Measurements from ENCODE around the gene DNAJA1.

Gene DNAJA1

GRCh38 chr9:33051144-33051543, 26.1 kb downstream of the DNAJA1 start:
- H3F3A ChIP-seq (ENCODE audit: insufficient read depth) = peaks cover 6% of the 10 kb centered on the region; the same call in 1 of the 2 replicates
- H3K4me2 ChIP-seq (ENCODE audit: low read depth, low read length, poor library complexity, severe bottlenecking) = no peak overlapping the region
- peaks cover 22% of the 10 kb centered on the region for H3K36me3 ChIP-seq (ENCODE audit: low read length)
- H3K79me2 ChIP-seq (ENCODE audit: insufficient read depth, low read length) = no peaks in the 10 kb centered on the region
- TF ChIP-seq CTCF (IDR thresholded peaks at IDR 0.05; ENCODE audit: insufficient read depth, low read length, poor library complexity, severe bottlenecking) = no peak
- TF ChIP-seq EZH2phosphoT487 (conservative IDR thresholded peaks at IDR 0.05; ENCODE audit: low read length) = no peak
- H3K27ac ChIP-seq (ENCODE audit: low read depth, low read length) = no peak overlapping the region
- H3K27me3 ChIP-seq (ENCODE audit: low read length) = no peaks in the 10 kb centered on the region
- H4K20me1 ChIP-seq (ENCODE audit: low read depth, low read length) = no peaks in the 10 kb centered on the region
- H3K9ac ChIP-seq (ENCODE audit: low read length) = no peak overlapping the region
- H3K9me3 ChIP-seq (ENCODE audit: insufficient read depth, low read length) = no peaks in the 10 kb centered on the region
- H3K9me2 ChIP-seq (replicated peaks; ENCODE audit: insufficient read depth, low read length) = no peaks in the 10 kb centered on the region
- no peak overlapping the region for H2AFZ ChIP-seq (ENCODE audit: low read depth, low read length, severe bottlenecking)
- no peak overlapping the region for H3K4me3 ChIP-seq (ENCODE audit: insufficient read depth, low read length, poor library complexity, severe bottlenecking)

GRCh38 chr9:33065157-33066076, 40.3 kb downstream of the DNAJA1 start:
- H3K27ac ChIP-seq (ENCODE audit: low read depth, low read length) = peak overlapping the region; percentile 5
- peaks cover under 1% of the 10 kb centered on the region; the same call in 1 of the 2 replicates for H3K79me2 ChIP-seq (ENCODE audit: insufficient read depth, low read length)
- H3K4me3 ChIP-seq (ENCODE audit: insufficient read depth, low read length, poor library complexity, severe bottlenecking) = no peak overlapping the region
- peaks cover 35% of the 10 kb centered on the region; the same call in 1 of the 2 replicates for H3K36me3 ChIP-seq (ENCODE audit: low read length)
- H3K9me2 ChIP-seq (replicated peaks; ENCODE audit: insufficient read depth, low read length) = no peaks in the 10 kb centered on the region
- H4K20me1 ChIP-seq (ENCODE audit: low read depth, low read length) = no peaks in the 10 kb centered on the region
- no peaks in the 10 kb centered on the region for H3K27me3 ChIP-seq (ENCODE audit: low read length)
- H3K4me2 ChIP-seq (ENCODE audit: low read depth, low read length, poor library complexity, severe bottlenecking) = peak overlapping the region; percentile 11
- no peak overlapping the region for H3K9ac ChIP-seq (ENCODE audit: low read length)
- H2AFZ ChIP-seq (ENCODE audit: low read depth, low read length, severe bottlenecking) = no peak overlapping the region
- H3K9me3 ChIP-seq (ENCODE audit: insufficient read depth, low read length) = no peaks in the 10 kb centered on the region
- TF ChIP-seq CTCF (IDR thresholded peaks at IDR 0.05; ENCODE audit: insufficient read depth, low read length, poor library complexity, severe bottlenecking) = no peak
- TF ChIP-seq EZH2phosphoT487 (conservative IDR thresholded peaks at IDR 0.05; ENCODE audit: low read length) = no peak
- H3F3A ChIP-seq (ENCODE audit: insufficient read depth) = peaks cover 3% of the 10 kb centered on the region; the same call in 1 of the 2 replicates

GRCh38 chr9:33068991-33069390, 43.9 kb downstream of the DNAJA1 start:
- Histone ChIP-seq H3K9me2 (replicated peaks; ENCODE audit: insufficient read depth, low read length) (no peaks in the 10 kb centered on the region), H3K27ac (ENCODE audit: low read depth, low read length) (no peak overlapping the region), H3K79me2 (ENCODE audit: insufficient read depth, low read length) (peaks cover 22% of the 10 kb centered on the region), H3K36me3 (ENCODE audit: low read length) (peaks cover 39% of the 10 kb centered on the region), H3K9ac (ENCODE audit: low read length) (no peak overlapping the region), H2AFZ (ENCODE audit: low read depth, low read length, severe bottlenecking) (no peak overlapping the region), H3K9me3 (ENCODE audit: insufficient read depth, low read length) (no peaks in the 10 kb centered on the region), H3F3A (ENCODE audit: insufficient read depth) (0 out of 2 replicates have a peak, but pooled peaks cover under 1% of the 10 kb centered on the region), H3K4me2 (ENCODE audit: low read depth, low read length, poor library complexity, severe bottlenecking) (no peak overlapping the region), H3K4me3 (ENCODE audit: insufficient read depth, low read length, poor library complexity, severe bottlenecking) (no peak overlapping the region), H4K20me1 (ENCODE audit: low read depth, low read length) (no peaks in the 10 kb centered on the region), H3K27me3 (ENCODE audit: low read length) (no peaks in the 10 kb centered on the region)
- TF ChIP-seq EZH2phosphoT487 (conservative IDR thresholded peaks at IDR 0.05; ENCODE audit: low read length) = no peak
- no peak for TF ChIP-seq CTCF (IDR thresholded peaks at IDR 0.05; ENCODE audit: insufficient read depth, low read length, poor library complexity, severe bottlenecking)

All from SU-DHL-6 (cell line).